Osteoblast (primary cell): ENCODE results near the gene ZFPM1. TPM values are rescaled to one million over a fixed set of nuclear protein-coding genes. Genes with fewer than 3 reads are reported as not detected.

Experiments
- DNase-seq: peaks from one replicate; pipeline ENCODE4 v3.0.0; 2011; ENCODE audit warnings: low spot score, mixed read lengths; ENCODE audit not compliant: insufficient read length; ENCODE audit errors: missing footprints
- H2AFZ ChIP-seq: 2 replicates; pipeline ENCODE4 v1.6.0; 2011; ENCODE audit warnings: mild to moderate bottlenecking, low read length
- H3K27ac ChIP-seq: 2 replicates; pipeline ENCODE4 v1.5.1; 2011; ENCODE audit warnings: mild to moderate bottlenecking, low read depth, low read length, moderate library complexity
- H3K27me3 ChIP-seq: 2 replicates; pipeline ENCODE4 v1.6.0; 2012; ENCODE audit warnings: mild to moderate bottlenecking, control low read depth, inconsistent platforms, low read length, moderate library complexity; ENCODE audit not compliant: insufficient read depth
- H3K36me3 ChIP-seq: 2 replicates; pipeline ENCODE4 v1.5.1; 2011; ENCODE audit warnings: mild to moderate bottlenecking, low read length, control low read depth, moderate library complexity; ENCODE audit not compliant: insufficient read depth
- H3K4me1 ChIP-seq: 2 replicates; pipeline ENCODE4 v1.5.1; 2011; ENCODE audit warnings: mild to moderate bottlenecking, low read length, control low read depth, moderate library complexity; ENCODE audit not compliant: insufficient read depth
- H3K4me2 ChIP-seq: 2 replicates; pipeline ENCODE4 v1.6.0; 2011; ENCODE audit warnings: mild to moderate bottlenecking, low read length; ENCODE audit not compliant: insufficient read depth
- H3K4me3 ChIP-seq: fragments of 200-600 bp; sonication (generic); 3 replicates; pipeline ENCODE4 v1.5.1; 2012; ENCODE audit warnings: mild to moderate bottlenecking, low read length, inconsistent platforms; ENCODE audit not compliant: insufficient read depth
- H3K79me2 ChIP-seq: 2 replicates; pipeline ENCODE4 v1.6.0; 2012; ENCODE audit warnings: mild to moderate bottlenecking, low read length, control low read depth, inconsistent platforms; ENCODE audit not compliant: insufficient read depth
- H3K9me3 ChIP-seq: 2 replicates; pipeline ENCODE4 v1.5.1; 2011; ENCODE audit warnings: low read depth, low read length, control low read depth
- H4K20me1 ChIP-seq: 2 replicates; pipeline ENCODE4 v1.6.0; 2012; ENCODE audit warnings: mild to moderate bottlenecking, low read length, control low read depth; ENCODE audit not compliant: insufficient read depth
- CTCF ChIP-seq: IDR thresholded peaks from 2 replicates; pipeline ENCODE4 v1.5.1; 2011; ENCODE audit warnings: mild to moderate bottlenecking, low read depth, low read length, moderate library complexity; ENCODE audit errors: extremely low read depth
- total RNA-seq: library from RNA; depleted of rRNA; stranded (reverse); fragments of >200 nt; gene quantifications from 2 replicates; pipeline ENCODE4 v1.2.3, GENCODE V29; 2012

The ZFPM1 gene
- total RNA-seq, 1 donor: 2.2 TPM

- Histone ChIP-seq H3K27ac (no peak overlapping the region), H3K27me3 (peaks cover 53% of the 10 kb centered on the region), H3K79me2 (no peaks in the 10 kb centered on the region), H3K4me3 (no peak overlapping the region), H2AFZ (no peak overlapping the region), H3K36me3 (no peaks in the 10 kb centered on the region), H3K4me1 (no peaks in the 10 kb centered on the region), H3K4me2 (no peak overlapping the region), H3K9me3 (no peaks in the 10 kb centered on the region), H4K20me1 (peaks cover 4% of the 10 kb centered on the region)
- TF ChIP-seq CTCF: no peak
- no peak for DNase-seq
Measured at GRCh38 chr16:88552815-88553214, 99.7 kb downstream of the ZFPM1 start.

DNA sequence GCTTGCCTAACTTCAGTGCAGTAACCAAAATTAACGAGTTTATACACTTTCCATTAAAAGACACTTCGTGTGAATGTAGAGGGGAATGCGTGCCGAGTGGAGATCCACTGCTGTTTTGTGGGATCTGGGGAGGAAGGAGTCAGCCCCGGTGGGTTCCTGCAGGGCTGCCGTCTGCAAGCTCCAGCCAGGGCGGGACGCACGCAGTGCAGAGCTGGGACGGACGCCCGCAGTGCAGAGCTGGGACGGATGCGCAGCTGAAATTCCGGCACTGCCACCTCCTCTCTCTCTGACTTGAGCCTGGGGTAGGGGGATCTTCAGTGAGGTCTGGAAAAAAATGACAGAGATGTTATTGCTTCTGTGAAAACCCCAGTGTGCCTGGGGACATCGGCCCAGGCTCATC, 100.7 kb downstream of the ZFPM1 start:
- no peak overlapping the region for H2AFZ ChIP-seq
- no peak overlapping the region for H3K4me2 ChIP-seq
- H3K27me3 ChIP-seq: peaks cover 45% of the 10 kb centered on the region
- H3K36me3 ChIP-seq: no peaks in the 10 kb centered on the region
- H3K27ac ChIP-seq: no peak overlapping the region
- H3K79me2 ChIP-seq: no peaks in the 10 kb centered on the region
- no peak overlapping the region for H3K4me3 ChIP-seq
- H4K20me1 ChIP-seq: peaks cover 4% of the 10 kb centered on the region
- H3K4me1 ChIP-seq: no peaks in the 10 kb centered on the region
- DNase-seq: no peak
- no peaks in the 10 kb centered on the region for H3K9me3 ChIP-seq
- TF ChIP-seq CTCF: no peak

GRCh38 chr16:88554711-88555264, 101.7 kb downstream of the ZFPM1 start:
- Histone ChIP-seq H4K20me1 (peaks cover 4% of the 10 kb centered on the region), H3K4me1 (no peaks in the 10 kb centered on the region), H3K27me3 (peaks cover 40% of the 10 kb centered on the region), H3K4me3 (no peak overlapping the region), H3K9me3 (no peaks in the 10 kb centered on the region), H3K27ac (no peak overlapping the region), H2AFZ (no peak overlapping the region), H3K79me2 (no peaks in the 10 kb centered on the region), H3K4me2 (no peak overlapping the region), H3K36me3 (no peaks in the 10 kb centered on the region)
- peak; percentile 75 for DNase-seq
- no peak for TF ChIP-seq CTCF

DNA sequence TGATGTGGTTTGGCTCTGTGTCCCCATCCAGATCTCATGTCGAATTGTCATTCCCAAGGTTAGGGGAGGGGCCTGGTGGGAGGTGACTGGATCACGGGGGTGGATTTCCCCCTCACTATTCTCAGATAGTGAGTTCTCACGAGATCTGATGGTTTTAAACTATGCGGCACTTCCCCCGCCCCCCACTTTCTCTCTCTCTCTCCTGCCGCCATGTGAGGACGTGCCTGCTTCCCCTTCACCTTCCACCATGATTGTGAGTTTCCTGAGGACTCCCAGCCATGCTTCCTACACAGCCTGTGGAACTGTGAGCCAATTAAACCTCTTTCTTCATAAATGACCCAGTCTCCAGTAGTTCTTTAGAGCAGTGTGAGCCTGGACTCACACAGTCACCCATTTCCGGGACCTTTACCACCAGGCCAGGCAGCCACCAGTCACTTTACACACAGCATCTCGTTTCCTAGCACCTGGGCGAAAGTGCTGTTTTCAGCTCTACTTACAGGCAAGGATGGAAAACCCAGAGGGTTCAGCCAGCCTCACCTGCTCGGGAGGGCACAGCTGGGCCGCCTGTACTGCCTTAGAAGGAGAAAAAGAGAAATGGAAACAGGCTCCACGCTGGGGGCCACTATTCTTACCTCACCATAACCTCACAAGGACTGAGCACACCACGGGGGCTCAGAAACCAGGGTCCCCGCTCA, 103.4 kb downstream of the ZFPM1 start:
- TF ChIP-seq CTCF: no peak
- Histone ChIP-seq H2AFZ (no peak overlapping the region), H3K27me3 (peaks cover 37% of the 10 kb centered on the region), H3K36me3 (no peaks in the 10 kb centered on the region), H3K79me2 (no peaks in the 10 kb centered on the region), H3K4me3 (no peak overlapping the region), H3K4me2 (no peak overlapping the region), H3K9me3 (no peaks in the 10 kb centered on the region), H3K4me1 (no peaks in the 10 kb centered on the region), H3K27ac (no peak overlapping the region), H4K20me1 (peaks cover 9% of the 10 kb centered on the region)
- peak; percentile 6 for DNase-seq
